ENCODE results near the gene SSTR3.

- TF ChIP-seq TARDBP (IDR thresholded peaks at IDR 0.05; ENCODE audit: borderline replicate concordance) (no peak), ZNF274 (IDR thresholded peaks at IDR 0.05; ENCODE audit: insufficient read depth, insufficient read length) (no peak), TCF12 (IDR thresholded peaks at IDR 0.05; ENCODE audit: low read depth, low read length) (no peak), EZH2 (IDR thresholded peaks at IDR 0.05; ENCODE audit: borderline replicate concordance, control insufficient read depth, low read depth, low read length) (no peak), MEF2B (IDR thresholded peaks at IDR 0.05; ENCODE audit: partially characterized antibody, poor library complexity, severe bottlenecking) (no peak)
Measured at GRCh38 chr22:37235897-37236607, 23.8 kb upstream of the SSTR3 start.

All from GM12878 (cell line).